Activated CD8-positive, alpha-beta memory T cell treated with anti-CD3 and anti-CD28 coated beads for 36 hours (primary cell): ENCODE data around the gene RASL10B. TPM values are rescaled to one million over a fixed set of nuclear protein-coding genes. Genes with fewer than 3 reads are reported as not detected.
"Not testable (repeated sequence)": the region's sequence is repeated elsewhere in the genome, so short reads cannot be mapped to it uniquely, and the experiment has no call there.

ENCODE experiments used
- CTCF ChIA-PET: fragments of 350-600 bp; sonication (Branson Sonifier 250); formaldehyde crosslinking; loops from one replicate; lab custom pipeline; 2021; ENCODE audit warnings: antibody characterized with exemption; lab: Charles Lee
- POLR2A ChIA-PET: fragments of 350-600 bp; sonication (Branson Sonifier 250); formaldehyde crosslinking; loops from one replicate; lab custom pipeline; 2021; ENCODE audit warnings: antibody characterized with exemption; lab: Charles Lee
- total RNA-seq, 2 experiments: library from RNA; stranded (reverse); gene quantifications; one replicate each; pipeline ENCODE4 v1.2.3, GENCODE V29; 2021

The RASL10B gene
- total RNA-seq, 2 experiments from 2014 or later = 0.53 to 0.73 TPM

GRCh38 chr17:35751541-35751940 is 20.1 kb downstream of the RASL10B start:
- POLR2A ChIA-PET, CTCF ChIA-PET: not testable (repeated sequence)

- ChIA-PET POLR2A (no interaction called here), CTCF (no interaction called here)
Measured at GRCh38 chr17:35752471-35752870, 21.0 kb downstream of the RASL10B start.

- ChIA-PET CTCF (interaction anchor here (1.9 kb wide), 1 partner anchor 11 kb away, joined by 6 read pairs; no protein-coding TSS in a partner anchor), POLR2A (no interaction called here)
Measured at GRCh38 chr17:35752945-35753764, 21.7 kb downstream of the RASL10B start, which contains the start of gene GAS2L2. Gene GAS2L2 (minus strand): TSS chr17:35753239. CDS start chr17:35752850, 389 bp downstream.

GRCh38 chr17:35757243-35757642 is 25.8 kb downstream of the RASL10B start:
- CTCF ChIA-PET = interaction anchor here (0.9 to 1.6 kb wide), 5 partner anchors 9 to 52 kb away, joined by 3 to 4 read pairs (median 3); partner anchors contain the start of genes MMP28 and TAF15

GRCh38 chr17:35760587-35760986 is 29.1 kb downstream of the RASL10B start, which contains the start of gene C17orf50:
Gene C17orf50 (plus strand): TSS chr17:35760887. CDS start chr17:35760942, 55 bp downstream.
- CTCF ChIA-PET = interaction anchor here (1.0 to 2.5 kb wide), 3 partner anchors 11 to 45 kb away, joined by 4 to 7 read pairs (median 5); no protein-coding TSS in a partner anchor
- POLR2A ChIA-PET = interaction anchor here (0.5 kb wide), 1 partner anchor 387 kb away, joined by 4 read pairs; no protein-coding TSS in a partner anchor

More at GRCh38 chr17:35757243-35757642, 25.8 kb downstream of the RASL10B start:
- POLR2A ChIA-PET = no interaction called here

GRCh38 chr17:35761601-35762000 is 30.2 kb downstream of the RASL10B start:
- CTCF ChIA-PET = interaction anchor here (1.8 to 2.5 kb wide), 2 partner anchors 14 to 44 kb away, joined by 5 to 7 read pairs; no protein-coding TSS in a partner anchor
- POLR2A ChIA-PET = no interaction called here

GRCh38 chr17:35763767-35764122 is 32.3 kb downstream of the RASL10B start:
- ChIA-PET POLR2A (interaction anchor here (0.6 to 2.3 kb wide), 3 partner anchors 45 to 185 kb away, joined by 3 to 31 read pairs (median 5); partner anchors contain the start of gene TAF15), CTCF (interaction anchor here (0.6 to 4.9 kb wide), 39 partner anchors 9 to 719 kb away, joined by 3 to 63 read pairs (median 4); partner anchors contain the start of genes AP2B1, MMP28, RASL10B and TAF15)

GRCh38 chr17:35764123-35764991 is 32.9 kb downstream of the RASL10B start:
- ChIA-PET CTCF (interaction anchor here (0.6 to 4.9 kb wide), 40 partner anchors 10 to 718 kb away, joined by 3 to 63 read pairs (median 4); partner anchors contain the start of genes AP2B1, CCL5, MMP28 and RASL10B), POLR2A (interaction anchor here (0.9 to 2.3 kb wide), 2 partner anchors 45 to 186 kb away, joined by 3 to 31 read pairs; partner anchors contain the start of gene TAF15)

GRCh38 chr17:35765086-35765710 is 33.8 kb downstream of the RASL10B start:
- CTCF ChIA-PET = interaction anchor here (1.0 to 4.9 kb wide), 9 partner anchors 10 to 52 kb away, joined by 4 to 63 read pairs (median 15); partner anchors contain the start of genes MMP28 and TAF15
- POLR2A ChIA-PET = interaction anchor here (0.6 to 2.3 kb wide), 2 partner anchors 44 to 113 kb away, joined by 7 to 31 read pairs; partner anchors contain the start of gene TAF15

- CTCF ChIA-PET = interaction anchor here (2.2 to 4.9 kb wide), 4 partner anchors 18 to 43 kb away, joined by 12 to 63 read pairs (median 34); partner anchors contain the start of genes MMP28 and TAF15
- POLR2A ChIA-PET = interaction anchor here (0.6 to 1.1 kb wide), 3 partner anchors 43 to 383 kb away, joined by 4 to 7 read pairs (median 4); partner anchors contain the start of gene TAF15
Measured at GRCh38 chr17:35765756-35766488, 34.5 kb downstream of the RASL10B start.

GRCh38 chr17:35766489-35766877 is 35.0 kb downstream of the RASL10B start:
- ChIA-PET POLR2A (interaction anchor here (0.6 to 1.1 kb wide), 2 partner anchors 42 to 383 kb away, joined by 4 read pairs; partner anchors contain the start of gene TAF15), CTCF (interaction anchor here (1.5 to 4.9 kb wide), 5 partner anchors 9 to 42 kb away, joined by 4 to 63 read pairs (median 12); partner anchors contain the start of genes MMP28 and TAF15)

- POLR2A ChIA-PET = interaction anchor here (0.6 to 1.1 kb wide), 2 partner anchors 42 to 384 kb away, joined by 4 read pairs; partner anchors contain the start of gene TAF15
- CTCF ChIA-PET = interaction anchor here (1.5 to 4.9 kb wide), 4 partner anchors 10 to 42 kb away, joined by 4 to 54 read pairs (median 8); partner anchors contain the start of genes MMP28 and TAF15
Measured at GRCh38 chr17:35766903-35767510, 35.6 kb downstream of the RASL10B start.

- CTCF ChIA-PET = interaction anchor here (1.2 kb wide), 2 partner anchors 32 to 36 kb away, joined by 3 read pairs; no protein-coding TSS in a partner anchor
- POLR2A ChIA-PET = no interaction called here
Measured at GRCh38 chr17:35768797-35769196, 37.4 kb downstream of the RASL10B start.

GRCh38 chr17:35769895-35770486 is 38.6 kb downstream of the RASL10B start:
- ChIA-PET CTCF (interaction anchor here (1.2 kb wide), 2 partner anchors 30 to 35 kb away, joined by 3 read pairs; no protein-coding TSS in a partner anchor), POLR2A (no interaction called here)

- ChIA-PET CTCF (no interaction called here), POLR2A (no interaction called here)
Measured at GRCh38 chr17:35773129-35773528, 41.7 kb downstream of the RASL10B start.
